NCI-H2196 (cell line): ENCODE measurements around the gene DHX58.

Source experiments
- DNase-seq: peaks from one replicate; lab custom pipeline; 2025; ENCODE audit not compliant: unreplicated experiment; lab: John Stamatoyannopoulos, UW

The DHX58 gene

GRCh38 chr17:42111265-42111636, 1.3 kb downstream of the DHX58 start:
- DNase-seq = peak; percentile 33

- DNase-seq = no peak
These were observed 1.9 kb downstream of the DHX58 start for GRCh38 chr17:42110301-42111264.

GRCh38 chr17:42109086-42109485, 3.4 kb downstream of the DHX58 start:
- no peak for DNase-seq

DNA sequence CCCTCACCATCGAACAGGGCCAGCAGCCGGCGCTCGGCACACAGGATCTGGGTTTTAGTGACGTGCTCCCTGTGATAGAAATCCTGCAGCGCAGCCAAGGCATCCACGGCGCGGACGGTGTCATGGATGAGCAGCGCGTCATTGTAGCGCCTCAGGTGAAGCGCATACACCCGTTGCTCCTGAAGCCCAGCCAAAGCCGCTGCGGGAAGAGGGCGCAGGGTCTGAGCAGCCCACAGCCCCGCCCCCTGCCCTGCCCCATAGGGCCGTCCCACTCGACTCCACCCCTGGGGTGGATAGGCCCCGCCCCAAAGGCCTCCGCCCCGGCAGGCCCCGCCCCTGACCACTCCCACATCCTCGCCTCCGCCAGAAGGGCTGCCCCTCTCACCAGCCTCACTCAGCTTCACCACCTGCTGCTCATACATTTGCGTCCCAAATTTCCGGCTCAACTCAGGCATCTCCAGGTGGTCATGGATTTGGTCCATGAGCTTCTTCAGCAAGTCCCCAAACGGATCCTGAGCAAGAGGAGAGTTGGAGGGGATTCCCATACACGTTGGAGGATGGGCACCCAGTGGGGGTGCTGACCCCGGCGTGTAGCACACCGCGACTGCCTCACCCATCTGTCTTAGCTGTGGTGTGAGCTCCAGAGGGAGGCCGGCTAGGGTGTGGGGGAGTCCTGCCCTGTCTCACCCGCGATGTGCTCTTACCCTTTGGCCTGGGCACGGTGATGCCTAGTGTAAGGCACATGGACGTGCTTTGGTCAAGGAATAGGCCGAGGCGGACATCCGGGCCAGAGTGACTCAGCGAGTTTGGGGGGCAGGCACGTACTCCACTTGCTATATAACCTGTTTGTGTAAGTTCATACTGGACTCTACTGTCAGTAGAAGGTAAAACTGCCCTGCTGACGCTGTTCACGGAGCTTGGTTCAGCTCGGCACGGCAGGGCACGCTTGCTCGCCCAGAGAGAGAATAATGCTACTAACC, 4.6 kb downstream of the DHX58 start:
- peak; percentile 83 for DNase-seq

GRCh38 chr17:42107124-42107523, 5.4 kb downstream of the DHX58 start:
- DNase-seq = no peak

DNA sequence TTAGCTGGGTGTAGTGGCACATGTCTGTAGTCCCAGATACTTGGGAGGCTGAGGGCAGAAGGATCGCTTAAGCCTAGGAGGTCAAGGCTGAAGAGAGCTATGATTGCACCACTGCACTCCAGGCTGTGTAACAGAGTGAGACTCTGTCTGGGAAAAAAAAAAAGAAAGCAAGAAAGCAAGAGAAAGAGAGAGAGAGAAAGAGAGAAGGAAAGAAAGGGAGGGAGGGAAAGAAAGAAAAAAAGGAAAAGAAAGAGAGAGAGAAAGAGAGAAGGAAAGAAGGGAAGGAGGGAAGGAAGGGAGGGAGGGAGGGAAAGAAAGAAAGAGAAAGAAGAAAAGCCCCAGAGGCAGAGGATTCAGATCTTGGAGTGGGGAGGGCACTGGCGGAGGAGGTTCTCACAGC, 6.5 kb downstream of the DHX58 start:
- no peak for DNase-seq

DNA sequence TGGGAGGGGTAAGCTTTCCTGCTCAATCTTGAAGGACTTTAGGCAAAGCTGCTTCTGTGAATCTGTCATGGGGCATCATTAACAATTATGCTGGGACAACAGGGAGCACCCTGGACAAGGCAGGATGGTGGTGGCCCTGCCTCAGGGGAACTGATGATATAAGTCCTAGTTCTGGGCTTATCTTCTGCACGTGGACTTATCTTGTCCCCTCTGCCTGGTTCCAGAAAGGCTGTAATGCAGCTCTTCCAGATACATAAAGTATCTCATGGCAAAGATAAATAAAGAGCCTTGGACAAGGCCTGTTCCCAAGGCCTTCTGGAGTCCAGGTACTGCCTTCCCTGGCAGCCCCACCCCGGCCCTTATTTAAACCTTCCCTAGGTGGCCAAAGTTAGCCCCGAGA, 8.2 kb downstream of the DHX58 start:
- DNase-seq = no peak

DNA sequence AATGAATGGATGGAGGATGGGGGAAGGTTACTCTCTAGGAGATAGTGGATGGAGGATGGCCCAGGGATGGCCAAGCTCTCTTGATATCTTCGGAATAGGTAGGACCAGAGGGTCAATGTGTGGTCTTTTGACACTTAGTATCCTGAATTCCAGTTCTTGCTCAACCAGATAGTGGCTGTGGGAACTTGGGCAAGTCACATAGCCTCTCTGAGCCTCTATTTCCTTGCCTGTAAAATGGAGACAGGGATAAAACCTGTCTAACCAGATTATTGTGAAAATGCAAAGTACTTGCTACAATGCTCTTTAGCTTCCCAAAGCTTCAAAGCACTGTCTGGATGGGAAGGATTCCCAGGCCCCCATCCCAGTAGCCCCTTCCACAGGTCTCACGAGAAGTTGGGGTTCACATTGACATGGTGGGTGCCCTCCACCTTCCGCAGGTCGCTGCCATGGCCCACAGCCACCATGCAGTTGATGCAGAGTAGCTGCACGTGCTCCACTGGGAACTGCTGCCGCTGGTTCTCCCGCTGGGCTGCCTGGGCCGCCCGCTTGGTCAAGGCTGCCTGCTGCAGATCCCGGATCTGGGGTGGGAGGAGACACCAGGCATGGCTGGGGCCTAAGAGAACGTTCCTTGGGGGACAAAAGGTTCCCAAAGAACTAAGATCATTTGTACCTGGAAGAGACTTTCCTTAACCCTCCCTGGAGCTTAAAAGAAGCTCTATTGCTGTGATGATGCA, 9.1 kb downstream of the DHX58 start:
- no peak for DNase-seq

DNA sequence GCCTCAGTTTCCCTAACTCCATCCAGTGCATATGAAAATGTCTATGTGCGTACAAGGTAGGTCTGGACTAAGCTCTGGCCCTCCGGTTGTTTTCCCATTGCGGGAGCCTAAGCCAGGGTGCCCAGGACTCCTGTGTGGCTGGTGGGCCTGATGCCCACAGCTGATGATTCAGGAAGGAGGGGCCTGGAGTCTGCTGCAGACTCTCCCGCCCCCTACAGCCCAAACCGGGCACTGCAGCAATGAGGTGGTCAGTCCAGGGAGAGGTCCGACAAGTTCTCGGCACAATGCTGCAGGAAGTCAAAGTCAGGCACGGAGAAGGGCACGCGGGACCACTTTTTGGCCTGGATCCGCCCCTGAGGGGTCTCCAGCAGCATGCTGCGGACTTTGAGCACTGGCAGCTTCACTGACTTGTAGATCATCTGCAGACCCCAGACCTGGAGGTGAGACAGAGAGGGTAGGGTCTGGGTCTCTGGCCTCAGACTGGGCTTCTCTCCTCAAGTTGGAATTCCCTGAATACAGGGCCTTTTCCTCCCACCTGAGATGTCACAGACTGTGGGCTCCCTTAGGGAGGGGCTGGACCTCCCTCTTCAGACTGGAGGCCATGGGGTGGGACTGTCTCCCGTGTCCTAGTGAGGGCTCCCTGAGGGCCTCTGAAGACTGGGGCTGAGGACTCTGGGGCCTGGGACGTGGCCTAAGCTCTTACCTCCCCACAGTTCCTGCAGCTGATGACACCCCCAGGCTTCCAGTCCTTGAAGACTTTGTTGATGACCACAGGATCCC, 10.8 kb downstream of the DHX58 start:
- peak; percentile 2 for DNase-seq

- DNase-seq = no peak
These were observed 13.6 kb downstream of the DHX58 start for GRCh38 chr17:42098730-42099399.

- DNase-seq = no peak
These were observed 14.6 kb downstream of the DHX58 start, which contains the start of gene ZNF385C for GRCh38 chr17:42097691-42098631. Gene ZNF385C, minus strand, starts transcription at chr17:42098473. Its CDS starts 35,417 bp downstream, at chr17:42063056.

- DNase-seq = no peak
These were observed 16.0 kb downstream of the DHX58 start for GRCh38 chr17:42096360-42097111.

GRCh38 chr17:42094375-42095069, 18.0 kb downstream of the DHX58 start:
- DNase-seq = no peak

DNA sequence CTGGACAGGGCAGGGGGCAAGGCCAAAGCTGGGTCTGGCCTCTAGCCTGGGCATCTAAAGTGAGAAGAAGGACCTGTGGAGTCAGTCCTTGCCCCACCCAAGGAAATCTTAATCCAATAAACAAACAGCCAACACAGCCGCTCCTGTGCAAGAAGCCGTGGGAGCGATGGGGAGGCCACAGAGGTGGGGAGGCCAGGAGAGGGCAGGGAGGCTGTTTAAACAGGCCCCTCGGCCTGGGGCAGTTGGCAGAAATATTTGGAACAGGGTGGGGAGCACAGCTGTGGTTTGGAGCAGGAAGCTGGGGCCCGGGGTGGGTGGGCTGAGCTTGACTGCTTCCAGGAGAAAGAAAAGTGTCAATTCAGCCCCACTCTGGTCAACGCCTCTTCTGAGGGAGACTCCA, 19.6 kb downstream of the DHX58 start:
- DNase-seq = no peak

DNA sequence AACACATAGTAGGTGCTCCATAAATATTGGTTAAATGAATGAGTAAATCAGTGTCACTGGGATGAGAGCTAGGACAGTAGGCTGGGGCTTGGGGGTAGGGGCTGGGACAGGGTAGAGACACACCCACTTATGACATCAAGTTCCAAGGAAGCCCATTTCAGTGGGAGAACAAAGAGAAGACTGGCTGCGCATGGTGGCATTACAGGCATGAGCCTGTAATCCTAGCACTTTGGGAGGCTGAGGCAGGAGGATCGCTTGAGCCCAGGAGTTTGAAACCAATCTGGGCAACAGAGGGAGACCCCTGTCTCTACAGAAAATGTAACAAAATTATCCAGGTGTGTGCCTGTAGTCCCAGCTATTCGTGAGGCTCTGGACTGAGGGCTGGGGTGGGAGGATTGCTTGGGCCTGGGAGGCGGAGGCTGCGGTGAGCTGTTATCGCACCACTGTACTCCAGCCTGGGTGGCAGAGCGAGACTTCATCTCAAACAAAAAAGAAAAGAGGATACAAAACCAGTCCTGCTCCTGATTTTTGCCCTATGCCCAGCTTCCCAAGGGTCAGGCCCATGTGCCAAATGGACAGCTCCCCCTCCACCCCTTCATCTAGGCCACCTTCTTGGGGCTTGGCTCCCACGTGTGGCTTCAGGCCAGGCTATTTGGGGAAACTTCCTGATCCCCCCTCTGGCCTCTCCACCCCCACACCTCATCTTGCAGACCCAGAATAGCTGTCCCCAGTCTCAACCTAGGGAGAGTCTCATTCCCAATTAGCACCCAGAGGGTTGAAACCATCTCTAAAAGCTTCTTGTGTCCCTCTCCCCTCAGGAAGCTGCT, 21.3 kb downstream of the DHX58 start:
- no peak for DNase-seq

GRCh38 chr17:42088736-42089135, 23.8 kb downstream of the DHX58 start:
- DNase-seq = no peak
